ENCODE measurements around the gene HSPB2. TPM values are rescaled to one million over a fixed set of nuclear protein-coding genes. Genes with fewer than 3 reads are reported as not detected.

The HSPB2 gene
- total RNA-seq, 1 experiment from 2014 or later, result 0.33 TPM

DNA sequence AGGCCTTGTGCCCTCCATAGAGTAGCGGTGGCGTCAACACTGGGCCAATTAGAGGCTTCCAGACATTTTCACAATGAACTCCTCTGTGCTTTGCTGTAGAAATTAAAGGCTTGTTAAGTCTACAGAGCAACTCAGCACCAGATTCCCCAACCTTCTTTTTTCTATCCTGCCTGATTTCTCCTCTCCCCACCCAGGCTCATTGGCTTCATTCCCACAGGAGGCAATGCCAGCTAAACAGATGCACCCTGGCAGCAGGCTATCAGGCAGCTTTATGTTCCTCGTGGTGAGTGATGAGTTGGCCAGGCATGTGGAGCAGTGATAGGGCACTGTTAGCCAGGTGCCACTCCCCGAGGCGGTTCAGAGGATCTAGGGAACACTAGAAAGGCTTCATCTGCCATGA lies 29.4 kb downstream of the HSPB2 start:
- H3K36me3 Mint-ChIP-seq, result 0 out of 2 replicates have a peak, but pooled peaks cover 2% of the 10 kb centered on the region
- ChIA-PET POLR2A (no interaction called here), CTCF (interaction anchor here (0.9 kb wide), 1 partner anchor 15 kb away, joined by 3 read pairs; no protein-coding TSS in a partner anchor)
- H3K4me1 Mint-ChIP-seq, result peaks cover 39% of the 10 kb centered on the region
- TF ChIP-seq FOXJ3 (CRISPR knock-in tag; IDR thresholded peaks at IDR 0.05; ENCODE audit: borderline replicate concordance) (no peak), RELA (CRISPR knock-in tag; IDR thresholded peaks at IDR 0.05; ENCODE audit: borderline replicate concordance) (no peak)
- TF ChIP-seq, protein P1, sequence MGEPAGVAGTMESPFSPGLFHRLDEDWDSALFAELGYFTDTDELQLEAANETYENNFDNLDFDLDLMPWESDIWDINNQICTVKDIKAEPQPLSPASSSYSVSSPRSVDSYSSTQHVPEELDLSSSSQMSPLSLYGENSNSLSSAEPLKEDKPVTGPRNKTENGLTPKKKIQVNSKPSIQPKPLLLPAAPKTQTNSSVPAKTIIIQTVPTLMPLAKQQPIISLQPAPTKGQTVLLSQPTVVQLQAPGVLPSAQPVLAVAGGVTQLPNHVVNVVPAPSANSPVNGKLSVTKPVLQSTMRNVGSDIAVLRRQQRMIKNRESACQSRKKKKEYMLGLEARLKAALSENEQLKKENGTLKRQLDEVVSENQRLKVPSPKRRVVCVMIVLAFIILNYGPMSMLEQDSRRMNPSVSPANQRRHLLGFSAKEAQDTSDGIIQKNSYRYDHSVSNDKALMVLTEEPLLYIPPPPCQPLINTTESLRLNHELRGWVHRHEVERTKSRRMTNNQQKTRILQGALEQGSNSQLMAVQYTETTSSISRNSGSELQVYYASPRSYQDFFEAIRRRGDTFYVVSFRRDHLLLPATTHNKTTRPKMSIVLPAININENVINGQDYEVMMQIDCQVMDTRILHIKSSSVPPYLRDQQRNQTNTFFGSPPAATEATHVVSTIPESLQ (CRISPR knock-in tag; IDR thresholded peaks at IDR 0.05), result no peak
- TF ChIP-seq, protein P2, sequence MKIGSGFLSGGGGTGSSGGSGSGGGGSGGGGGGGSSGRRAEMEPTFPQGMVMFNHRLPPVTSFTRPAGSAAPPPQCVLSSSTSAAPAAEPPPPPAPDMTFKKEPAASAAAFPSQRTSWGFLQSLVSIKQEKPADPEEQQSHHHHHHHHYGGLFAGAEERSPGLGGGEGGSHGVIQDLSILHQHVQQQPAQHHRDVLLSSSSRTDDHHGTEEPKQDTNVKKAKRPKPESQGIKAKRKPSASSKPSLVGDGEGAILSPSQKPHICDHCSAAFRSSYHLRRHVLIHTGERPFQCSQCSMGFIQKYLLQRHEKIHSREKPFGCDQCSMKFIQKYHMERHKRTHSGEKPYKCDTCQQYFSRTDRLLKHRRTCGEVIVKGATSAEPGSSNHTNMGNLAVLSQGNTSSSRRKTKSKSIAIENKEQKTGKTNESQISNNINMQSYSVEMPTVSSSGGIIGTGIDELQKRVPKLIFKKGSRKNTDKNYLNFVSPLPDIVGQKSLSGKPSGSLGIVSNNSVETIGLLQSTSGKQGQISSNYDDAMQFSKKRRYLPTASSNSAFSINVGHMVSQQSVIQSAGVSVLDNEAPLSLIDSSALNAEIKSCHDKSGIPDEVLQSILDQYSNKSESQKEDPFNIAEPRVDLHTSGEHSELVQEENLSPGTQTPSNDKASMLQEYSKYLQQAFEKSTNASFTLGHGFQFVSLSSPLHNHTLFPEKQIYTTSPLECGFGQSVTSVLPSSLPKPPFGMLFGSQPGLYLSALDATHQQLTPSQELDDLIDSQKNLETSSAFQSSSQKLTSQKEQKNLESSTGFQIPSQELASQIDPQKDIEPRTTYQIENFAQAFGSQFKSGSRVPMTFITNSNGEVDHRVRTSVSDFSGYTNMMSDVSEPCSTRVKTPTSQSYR (CRISPR knock-in tag; IDR thresholded peaks at IDR 0.05), result no peak
- ATAC-seq (no peak), DNase-seq (ENCODE audit: low spot score) (no peak)
- H3K4me3 Mint-ChIP-seq, result no peak overlapping the region
- no peaks in the 10 kb centered on the region; the same call in 1 of the 2 replicates for H3K27me3 Mint-ChIP-seq (ENCODE audit: low read depth)
- H3K9me3 Mint-ChIP-seq, result no peaks in the 10 kb centered on the region
- no peak overlapping the region for H3K27ac Mint-ChIP-seq

DNA sequence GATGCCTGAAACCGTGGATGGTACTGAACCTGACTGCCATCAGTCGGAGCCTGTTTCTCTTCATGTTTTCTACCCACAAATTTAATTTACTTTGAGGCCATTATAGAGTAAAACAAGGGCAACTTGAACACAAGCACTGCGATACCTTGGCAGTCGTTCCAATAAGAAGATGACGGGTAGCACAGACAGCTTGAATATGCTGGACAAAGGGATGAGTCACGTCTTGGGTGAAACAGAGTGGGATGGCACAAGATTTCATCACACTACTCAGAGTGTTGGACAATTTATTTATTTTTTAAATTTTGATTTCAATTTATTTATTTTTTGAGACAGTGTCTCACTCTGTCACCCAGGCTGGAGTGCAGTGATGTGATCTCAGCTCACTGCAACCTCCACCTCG lies 30.3 kb downstream of the HSPB2 start:
- Mint-ChIP-seq H3K36me3 (0 out of 2 replicates have a peak, but pooled peaks cover 2% of the 10 kb centered on the region), H3K9me3 (no peaks in the 10 kb centered on the region), H3K4me3 (no peak overlapping the region), H3K27ac (no peak overlapping the region), H3K27me3 (ENCODE audit: low read depth) (no peaks in the 10 kb centered on the region; the same call in 1 of the 2 replicates), H3K4me1 (peaks cover 36% of the 10 kb centered on the region)
- CTCF ChIA-PET, result interaction anchor here (0.8 to 3.2 kb wide), 3 partner anchors 11 to 40 kb away, joined by 3 to 21 read pairs (median 12); no protein-coding TSS in a partner anchor
- POLR2A ChIA-PET, result interaction anchor here (0.7 kb wide), 2 partner anchors 40 to 330 kb away, joined by 6 to 13 read pairs; no protein-coding TSS in a partner anchor
- ATAC-seq (no peak), DNase-seq (ENCODE audit: low spot score) (no peak)
- TF ChIP-seq, protein P3, sequence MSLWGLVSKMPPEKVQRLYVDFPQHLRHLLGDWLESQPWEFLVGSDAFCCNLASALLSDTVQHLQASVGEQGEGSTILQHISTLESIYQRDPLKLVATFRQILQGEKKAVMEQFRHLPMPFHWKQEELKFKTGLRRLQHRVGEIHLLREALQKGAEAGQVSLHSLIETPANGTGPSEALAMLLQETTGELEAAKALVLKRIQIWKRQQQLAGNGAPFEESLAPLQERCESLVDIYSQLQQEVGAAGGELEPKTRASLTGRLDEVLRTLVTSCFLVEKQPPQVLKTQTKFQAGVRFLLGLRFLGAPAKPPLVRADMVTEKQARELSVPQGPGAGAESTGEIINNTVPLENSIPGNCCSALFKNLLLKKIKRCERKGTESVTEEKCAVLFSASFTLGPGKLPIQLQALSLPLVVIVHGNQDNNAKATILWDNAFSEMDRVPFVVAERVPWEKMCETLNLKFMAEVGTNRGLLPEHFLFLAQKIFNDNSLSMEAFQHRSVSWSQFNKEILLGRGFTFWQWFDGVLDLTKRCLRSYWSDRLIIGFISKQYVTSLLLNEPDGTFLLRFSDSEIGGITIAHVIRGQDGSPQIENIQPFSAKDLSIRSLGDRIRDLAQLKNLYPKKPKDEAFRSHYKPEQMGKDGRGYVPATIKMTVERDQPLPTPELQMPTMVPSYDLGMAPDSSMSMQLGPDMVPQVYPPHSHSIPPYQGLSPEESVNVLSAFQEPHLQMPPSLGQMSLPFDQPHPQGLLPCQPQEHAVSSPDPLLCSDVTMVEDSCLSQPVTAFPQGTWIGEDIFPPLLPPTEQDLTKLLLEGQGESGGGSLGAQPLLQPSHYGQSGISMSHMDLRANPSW (CRISPR knock-in tag; conservative IDR thresholded peaks at IDR 0.05; ENCODE audit: low read depth), result no peak
- TF ChIP-seq, protein P4, sequence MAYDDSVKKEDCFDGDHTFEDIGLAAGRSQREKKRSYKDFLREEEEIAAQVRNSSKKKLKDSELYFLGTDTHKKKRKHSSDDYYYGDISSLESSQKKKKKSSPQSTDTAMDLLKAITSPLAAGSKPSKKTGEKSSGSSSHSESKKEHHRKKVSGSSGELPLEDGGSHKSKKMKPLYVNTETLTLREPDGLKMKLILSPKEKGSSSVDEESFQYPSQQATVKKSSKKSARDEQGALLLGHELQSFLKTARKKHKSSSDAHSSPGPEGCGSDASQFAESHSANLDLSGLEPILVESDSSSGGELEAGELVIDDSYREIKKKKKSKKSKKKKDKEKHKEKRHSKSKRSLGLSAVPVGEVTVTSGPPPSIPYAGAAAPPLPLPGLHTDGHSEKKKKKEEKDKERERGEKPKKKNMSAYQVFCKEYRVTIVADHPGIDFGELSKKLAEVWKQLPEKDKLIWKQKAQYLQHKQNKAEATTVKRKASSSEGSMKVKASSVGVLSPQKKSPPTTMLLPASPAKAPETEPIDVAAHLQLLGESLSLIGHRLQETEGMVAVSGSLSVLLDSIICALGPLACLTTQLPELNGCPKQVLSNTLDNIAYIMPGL (CRISPR knock-in tag; IDR thresholded peaks at IDR 0.05), result no peak
- TF ChIP-seq, protein P5, sequence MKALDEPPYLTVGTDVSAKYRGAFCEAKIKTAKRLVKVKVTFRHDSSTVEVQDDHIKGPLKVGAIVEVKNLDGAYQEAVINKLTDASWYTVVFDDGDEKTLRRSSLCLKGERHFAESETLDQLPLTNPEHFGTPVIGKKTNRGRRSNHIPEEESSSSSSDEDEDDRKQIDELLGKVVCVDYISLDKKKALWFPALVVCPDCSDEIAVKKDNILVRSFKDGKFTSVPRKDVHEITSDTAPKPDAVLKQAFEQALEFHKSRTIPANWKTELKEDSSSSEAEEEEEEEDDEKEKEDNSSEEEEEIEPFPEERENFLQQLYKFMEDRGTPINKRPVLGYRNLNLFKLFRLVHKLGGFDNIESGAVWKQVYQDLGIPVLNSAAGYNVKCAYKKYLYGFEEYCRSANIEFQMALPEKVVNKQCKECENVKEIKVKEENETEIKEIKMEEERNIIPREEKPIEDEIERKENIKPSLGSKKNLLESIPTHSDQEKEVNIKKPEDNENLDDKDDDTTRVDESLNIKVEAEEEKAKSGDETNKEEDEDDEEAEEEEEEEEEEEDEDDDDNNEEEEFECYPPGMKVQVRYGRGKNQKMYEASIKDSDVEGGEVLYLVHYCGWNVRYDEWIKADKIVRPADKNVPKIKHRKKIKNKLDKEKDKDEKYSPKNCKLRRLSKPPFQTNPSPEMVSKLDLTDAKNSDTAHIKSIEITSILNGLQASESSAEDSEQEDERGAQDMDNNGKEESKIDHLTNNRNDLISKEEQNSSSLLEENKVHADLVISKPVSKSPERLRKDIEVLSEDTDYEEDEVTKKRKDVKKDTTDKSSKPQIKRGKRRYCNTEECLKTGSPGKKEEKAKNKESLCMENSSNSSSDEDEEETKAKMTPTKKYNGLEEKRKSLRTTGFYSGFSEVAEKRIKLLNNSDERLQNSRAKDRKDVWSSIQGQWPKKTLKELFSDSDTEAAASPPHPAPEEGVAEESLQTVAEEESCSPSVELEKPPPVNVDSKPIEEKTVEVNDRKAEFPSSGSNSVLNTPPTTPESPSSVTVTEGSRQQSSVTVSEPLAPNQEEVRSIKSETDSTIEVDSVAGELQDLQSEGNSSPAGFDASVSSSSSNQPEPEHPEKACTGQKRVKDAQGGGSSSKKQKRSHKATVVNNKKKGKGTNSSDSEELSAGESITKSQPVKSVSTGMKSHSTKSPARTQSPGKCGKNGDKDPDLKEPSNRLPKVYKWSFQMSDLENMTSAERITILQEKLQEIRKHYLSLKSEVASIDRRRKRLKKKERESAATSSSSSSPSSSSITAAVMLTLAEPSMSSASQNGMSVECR (CRISPR knock-in tag; IDR thresholded peaks at IDR 0.05; ENCODE audit: borderline replicate concordance), result no peak
- TF ChIP-seq TP53 (CRISPR knock-in tag; IDR thresholded peaks at IDR 0.05), result no peak
- no peak for TF ChIP-seq TEAD4 (CRISPR knock-in tag; IDR thresholded peaks at IDR 0.05)
- TF ChIP-seq, protein P6, sequence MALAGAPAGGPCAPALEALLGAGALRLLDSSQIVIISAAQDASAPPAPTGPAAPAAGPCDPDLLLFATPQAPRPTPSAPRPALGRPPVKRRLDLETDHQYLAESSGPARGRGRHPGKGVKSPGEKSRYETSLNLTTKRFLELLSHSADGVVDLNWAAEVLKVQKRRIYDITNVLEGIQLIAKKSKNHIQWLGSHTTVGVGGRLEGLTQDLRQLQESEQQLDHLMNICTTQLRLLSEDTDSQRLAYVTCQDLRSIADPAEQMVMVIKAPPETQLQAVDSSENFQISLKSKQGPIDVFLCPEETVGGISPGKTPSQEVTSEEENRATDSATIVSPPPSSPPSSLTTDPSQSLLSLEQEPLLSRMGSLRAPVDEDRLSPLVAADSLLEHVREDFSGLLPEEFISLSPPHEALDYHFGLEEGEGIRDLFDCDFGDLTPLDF (CRISPR knock-in tag; IDR thresholded peaks at IDR 0.05), result no peak
- no peak for TF ChIP-seq ZNF232 (CRISPR knock-in tag; IDR thresholded peaks at IDR 0.05)
- TF ChIP-seq, protein P7, sequence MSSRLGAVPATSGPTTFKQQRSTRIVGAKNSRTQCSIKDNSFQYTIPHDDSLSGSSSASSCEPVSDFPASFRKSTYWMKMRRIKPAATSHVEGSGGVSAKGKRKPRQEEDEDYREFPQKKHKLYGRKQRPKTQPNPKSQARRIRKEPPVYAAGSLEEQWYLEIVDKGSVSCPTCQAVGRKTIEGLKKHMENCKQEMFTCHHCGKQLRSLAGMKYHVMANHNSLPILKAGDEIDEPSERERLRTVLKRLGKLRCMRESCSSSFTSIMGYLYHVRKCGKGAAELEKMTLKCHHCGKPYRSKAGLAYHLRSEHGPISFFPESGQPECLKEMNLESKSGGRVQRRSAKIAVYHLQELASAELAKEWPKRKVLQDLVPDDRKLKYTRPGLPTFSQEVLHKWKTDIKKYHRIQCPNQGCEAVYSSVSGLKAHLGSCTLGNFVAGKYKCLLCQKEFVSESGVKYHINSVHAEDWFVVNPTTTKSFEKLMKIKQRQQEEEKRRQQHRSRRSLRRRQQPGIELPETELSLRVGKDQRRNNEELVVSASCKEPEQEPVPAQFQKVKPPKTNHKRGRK (CRISPR knock-in tag; IDR thresholded peaks at IDR 0.05; ENCODE audit: borderline replicate concordance), result no peak
- no peak for TF ChIP-seq GTF2I (CRISPR knock-in tag; conservative IDR thresholded peaks at IDR 0.05)
- TF ChIP-seq, protein P8, sequence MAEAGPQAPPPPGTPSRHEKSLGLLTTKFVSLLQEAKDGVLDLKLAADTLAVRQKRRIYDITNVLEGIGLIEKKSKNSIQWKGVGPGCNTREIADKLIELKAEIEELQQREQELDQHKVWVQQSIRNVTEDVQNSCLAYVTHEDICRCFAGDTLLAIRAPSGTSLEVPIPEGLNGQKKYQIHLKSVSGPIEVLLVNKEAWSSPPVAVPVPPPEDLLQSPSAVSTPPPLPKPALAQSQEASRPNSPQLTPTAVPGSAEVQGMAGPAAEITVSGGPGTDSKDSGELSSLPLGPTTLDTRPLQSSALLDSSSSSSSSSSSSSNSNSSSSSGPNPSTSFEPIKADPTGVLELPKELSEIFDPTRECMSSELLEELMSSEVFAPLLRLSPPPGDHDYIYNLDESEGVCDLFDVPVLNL (CRISPR knock-in tag; IDR thresholded peaks at IDR 0.05; ENCODE audit: borderline replicate concordance, low read depth), result no peak

All from WTC11 (cell line).